GM18909 (cell line): ENCODE data around the gene CCDC122.
A peak's percentile ranks its signal among the peaks of the same experiment; 100 is the strongest.

Experiments
- ATAC-seq: cut with Tn5 transposase; IDR thresholded peaks from one replicate; pipeline ENCODE4 v1.9.1; 2021; ENCODE audit warnings: mild to moderate bottlenecking; ENCODE audit not compliant: unreplicated experiment, poor library complexity

Gene CCDC122

GRCh38 chr13:43878892-43879754 lies at the start of gene CCDC122:
TSS of gene CCDC122 (minus strand) at chr13:43879740. CDS start at chr13:43869376, 10,364 bp downstream.
- peak; percentile 85 for ATAC-seq

GRCh38 chr13:43924549-43925245 lies 45.2 kb upstream of the CCDC122 start:
- ATAC-seq = peak; percentile 95

GRCh38 chr13:43920965-43921674 lies 41.6 kb upstream of the CCDC122 start:
- ATAC-seq = no peak

- no peak for ATAC-seq
These were observed 39.1 kb upstream of the CCDC122 start for GRCh38 chr13:43918636-43919035.

- no peak for ATAC-seq
These were observed 37.3 kb upstream of the CCDC122 start for GRCh38 chr13:43916828-43917227.

- ATAC-seq = no peak
These were observed 35.9 kb upstream of the CCDC122 start for GRCh38 chr13:43915451-43915850.

GRCh38 chr13:43911871-43912270 lies 32.3 kb upstream of the CCDC122 start:
- ATAC-seq = no peak

- ATAC-seq = no peak
These were observed 31.7 kb upstream of the CCDC122 start for GRCh38 chr13:43911278-43911677.

- no peak for ATAC-seq
These were observed 31.3 kb upstream of the CCDC122 start for GRCh38 chr13:43910856-43911255.

- ATAC-seq = no peak
These were observed 28.9 kb upstream of the CCDC122 start for GRCh38 chr13:43908156-43909126.

- no peak for ATAC-seq
These were observed 26.0 kb upstream of the CCDC122 start for GRCh38 chr13:43905435-43906031.

- ATAC-seq = no peak
These were observed 16.4 kb upstream of the CCDC122 start for GRCh38 chr13:43895940-43896339.

GRCh38 chr13:43894438-43894837 lies 14.9 kb upstream of the CCDC122 start:
- ATAC-seq = no peak

- no peak for ATAC-seq
These were observed 4.7 kb upstream of the CCDC122 start for GRCh38 chr13:43884222-43884621.

GRCh38 chr13:43883631-43884030 lies 4.1 kb upstream of the CCDC122 start:
- ATAC-seq = no peak

GRCh38 chr13:43881580-43881979 lies 2.0 kb upstream of the CCDC122 start:
- no peak for ATAC-seq

- ATAC-seq = no peak
These were observed 1.4 kb upstream of the CCDC122 start for GRCh38 chr13:43880926-43881325.

- ATAC-seq = no peak
These were observed 795 bp upstream of the CCDC122 start for GRCh38 chr13:43880214-43880855.

- ATAC-seq = peak; percentile 41
These were observed 228 bp upstream of the CCDC122 start, which contains the start of gene LACC1 for GRCh38 chr13:43879755-43880181. TSS of gene LACC1 (plus strand) at chr13:43879904. CDS start at chr13:43880986, 1,082 bp downstream.
